ENCODE results near the gene CNNM4.

DNA sequence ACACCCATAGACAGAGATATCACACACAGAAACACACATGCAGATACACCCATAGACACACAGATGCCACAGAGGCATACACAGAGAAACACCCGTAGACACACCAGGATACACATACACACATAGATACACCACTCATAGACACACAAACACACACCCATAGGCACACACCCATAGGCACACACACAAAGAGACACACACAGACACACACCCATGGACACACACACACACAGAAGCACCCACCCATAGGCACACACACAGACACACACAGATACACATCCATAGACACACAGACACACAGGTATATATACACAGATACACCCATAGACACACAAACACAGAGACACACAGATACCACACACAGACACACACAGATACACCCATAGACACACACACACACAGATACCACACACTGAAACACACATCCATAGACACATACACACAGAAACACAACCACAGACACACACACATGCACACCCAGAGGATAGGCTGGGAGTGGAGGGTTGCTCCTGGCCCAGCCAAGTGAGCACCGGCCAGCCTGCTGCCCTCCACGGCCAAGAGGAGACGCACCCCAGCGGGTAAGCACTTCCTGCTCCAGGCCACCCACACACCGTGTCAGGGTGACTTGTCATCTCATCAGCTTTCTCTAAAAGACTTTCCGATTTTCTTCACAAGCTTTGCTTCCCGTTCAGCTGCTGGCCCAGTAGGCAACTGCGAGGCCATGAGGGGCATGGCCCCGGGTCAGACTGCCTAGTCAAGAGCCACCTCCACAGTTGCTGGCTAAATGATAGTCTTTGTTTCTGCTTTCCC is 41.3 kb downstream of the CNNM4 start:
- TF ChIP-seq, protein P1, sequence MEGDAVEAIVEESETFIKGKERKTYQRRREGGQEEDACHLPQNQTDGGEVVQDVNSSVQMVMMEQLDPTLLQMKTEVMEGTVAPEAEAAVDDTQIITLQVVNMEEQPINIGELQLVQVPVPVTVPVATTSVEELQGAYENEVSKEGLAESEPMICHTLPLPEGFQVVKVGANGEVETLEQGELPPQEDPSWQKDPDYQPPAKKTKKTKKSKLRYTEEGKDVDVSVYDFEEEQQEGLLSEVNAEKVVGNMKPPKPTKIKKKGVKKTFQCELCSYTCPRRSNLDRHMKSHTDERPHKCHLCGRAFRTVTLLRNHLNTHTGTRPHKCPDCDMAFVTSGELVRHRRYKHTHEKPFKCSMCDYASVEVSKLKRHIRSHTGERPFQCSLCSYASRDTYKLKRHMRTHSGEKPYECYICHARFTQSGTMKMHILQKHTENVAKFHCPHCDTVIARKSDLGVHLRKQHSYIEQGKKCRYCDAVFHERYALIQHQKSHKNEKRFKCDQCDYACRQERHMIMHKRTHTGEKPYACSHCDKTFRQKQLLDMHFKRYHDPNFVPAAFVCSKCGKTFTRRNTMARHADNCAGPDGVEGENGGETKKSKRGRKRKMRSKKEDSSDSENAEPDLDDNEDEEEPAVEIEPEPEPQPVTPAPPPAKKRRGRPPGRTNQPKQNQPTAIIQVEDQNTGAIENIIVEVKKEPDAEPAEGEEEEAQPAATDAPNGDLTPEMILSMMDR (IDR thresholded peaks at IDR 0.05; ENCODE audit: low read depth, low read length, missing input control): no peak
- no peak for TF ChIP-seq RXRA (IDR thresholded peaks at IDR 0.05)
- TF ChIP-seq NR2F2 (IDR thresholded peaks at IDR 0.05): no peak
- no peak for TF ChIP-seq REST (IDR thresholded peaks at IDR 0.05)
- TF ChIP-seq MAX (IDR thresholded peaks at IDR 0.05): no peak
